CD4-positive, alpha-beta T cell treated with Interleukin-15 for 1 hour (primary cell): ENCODE data around the gene PDS5B.
A peak's percentile ranks its signal among the peaks of the same experiment; 100 is the strongest.
"Not testable (repeated sequence)": the region's sequence is repeated elsewhere in the genome, so short reads cannot be mapped to it uniquely, and the experiment has no call there.

ENCODE experiments used
- DNase-seq: peaks from one replicate; pipeline ENCODE4 v3.0.0-alpha.2; 2020

The PDS5B gene, protein sequence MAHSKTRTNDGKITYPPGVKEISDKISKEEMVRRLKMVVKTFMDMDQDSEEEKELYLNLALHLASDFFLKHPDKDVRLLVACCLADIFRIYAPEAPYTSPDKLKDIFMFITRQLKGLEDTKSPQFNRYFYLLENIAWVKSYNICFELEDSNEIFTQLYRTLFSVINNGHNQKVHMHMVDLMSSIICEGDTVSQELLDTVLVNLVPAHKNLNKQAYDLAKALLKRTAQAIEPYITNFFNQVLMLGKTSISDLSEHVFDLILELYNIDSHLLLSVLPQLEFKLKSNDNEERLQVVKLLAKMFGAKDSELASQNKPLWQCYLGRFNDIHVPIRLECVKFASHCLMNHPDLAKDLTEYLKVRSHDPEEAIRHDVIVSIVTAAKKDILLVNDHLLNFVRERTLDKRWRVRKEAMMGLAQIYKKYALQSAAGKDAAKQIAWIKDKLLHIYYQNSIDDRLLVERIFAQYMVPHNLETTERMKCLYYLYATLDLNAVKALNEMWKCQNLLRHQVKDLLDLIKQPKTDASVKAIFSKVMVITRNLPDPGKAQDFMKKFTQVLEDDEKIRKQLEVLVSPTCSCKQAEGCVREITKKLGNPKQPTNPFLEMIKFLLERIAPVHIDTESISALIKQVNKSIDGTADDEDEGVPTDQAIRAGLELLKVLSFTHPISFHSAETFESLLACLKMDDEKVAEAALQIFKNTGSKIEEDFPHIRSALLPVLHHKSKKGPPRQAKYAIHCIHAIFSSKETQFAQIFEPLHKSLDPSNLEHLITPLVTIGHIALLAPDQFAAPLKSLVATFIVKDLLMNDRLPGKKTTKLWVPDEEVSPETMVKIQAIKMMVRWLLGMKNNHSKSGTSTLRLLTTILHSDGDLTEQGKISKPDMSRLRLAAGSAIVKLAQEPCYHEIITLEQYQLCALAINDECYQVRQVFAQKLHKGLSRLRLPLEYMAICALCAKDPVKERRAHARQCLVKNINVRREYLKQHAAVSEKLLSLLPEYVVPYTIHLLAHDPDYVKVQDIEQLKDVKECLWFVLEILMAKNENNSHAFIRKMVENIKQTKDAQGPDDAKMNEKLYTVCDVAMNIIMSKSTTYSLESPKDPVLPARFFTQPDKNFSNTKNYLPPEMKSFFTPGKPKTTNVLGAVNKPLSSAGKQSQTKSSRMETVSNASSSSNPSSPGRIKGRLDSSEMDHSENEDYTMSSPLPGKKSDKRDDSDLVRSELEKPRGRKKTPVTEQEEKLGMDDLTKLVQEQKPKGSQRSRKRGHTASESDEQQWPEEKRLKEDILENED (N-terminal part only)

GRCh38 chr13:32586080-32586900, at the start of gene PDS5B:
PDS5B (plus strand) TSS chr13:32586452; CDS start chr13:32648773, 62,321 bp downstream.
- peak; percentile 96 for DNase-seq

GRCh38 chr13:32537580-32538142, 48.6 kb upstream of the PDS5B start:
- peak; percentile 55 for DNase-seq

DNA sequence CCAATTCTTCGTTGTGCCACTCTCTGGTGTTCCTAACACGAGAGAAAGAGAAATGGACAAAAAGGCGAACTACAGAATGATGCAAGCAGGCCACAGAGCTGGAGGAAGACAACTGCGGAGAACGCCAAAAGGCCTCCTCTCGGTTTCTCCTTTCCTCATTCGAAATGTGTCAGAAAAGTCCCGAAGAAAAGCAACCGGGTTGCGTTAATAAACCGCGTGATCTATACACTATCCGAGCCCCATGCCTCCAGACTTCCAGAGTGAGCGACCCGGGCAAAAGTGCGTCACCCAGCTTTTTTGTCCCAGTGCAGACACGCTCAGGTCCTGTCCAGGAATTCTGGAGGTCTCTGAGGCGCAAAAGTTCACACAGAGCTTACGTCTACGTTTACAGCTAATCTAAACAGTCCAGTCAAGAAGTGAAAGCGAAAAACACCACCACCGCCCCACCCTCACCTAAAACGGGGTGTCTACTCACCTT, 48.1 kb upstream of the PDS5B start:
- no peak for DNase-seq

- DNase-seq = peak; percentile 92
Observed at GRCh38 chr13:32538621-32539246, 47.5 kb upstream of the PDS5B start, which contains the start of gene N4BP2L2. N4BP2L2 (minus strand) TSS chr13:32538795; CDS start chr13:32537027, 1,768 bp downstream.

DNA sequence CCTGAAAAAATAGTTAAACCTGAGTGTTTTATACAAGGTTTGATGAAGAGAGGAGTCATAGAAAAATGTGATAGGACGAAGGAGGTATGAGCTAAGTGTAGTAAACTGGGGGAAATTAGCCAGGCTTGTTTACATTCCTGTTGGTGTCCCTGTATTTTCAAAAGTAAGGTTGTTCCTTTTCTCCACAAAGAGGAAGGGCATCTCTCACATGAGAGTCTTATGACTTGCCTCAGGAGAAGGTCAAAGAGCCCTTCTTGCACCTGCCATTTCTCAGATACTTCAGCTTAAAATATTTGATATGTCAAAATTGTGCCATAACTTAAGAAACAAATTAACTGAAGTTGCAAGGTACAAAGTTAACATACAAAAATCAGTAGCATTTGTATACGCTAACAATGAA, 44.0 kb upstream of the PDS5B start:
- DNase-seq = no peak

- DNase-seq = no peak
Observed at GRCh38 chr13:32545083-32545482, 41.2 kb upstream of the PDS5B start.

GRCh38 chr13:32548837-32549236, 37.4 kb upstream of the PDS5B start:
- no peak for DNase-seq

- DNase-seq = no peak
Observed at GRCh38 chr13:32549788-32550187, 36.5 kb upstream of the PDS5B start.

DNA sequence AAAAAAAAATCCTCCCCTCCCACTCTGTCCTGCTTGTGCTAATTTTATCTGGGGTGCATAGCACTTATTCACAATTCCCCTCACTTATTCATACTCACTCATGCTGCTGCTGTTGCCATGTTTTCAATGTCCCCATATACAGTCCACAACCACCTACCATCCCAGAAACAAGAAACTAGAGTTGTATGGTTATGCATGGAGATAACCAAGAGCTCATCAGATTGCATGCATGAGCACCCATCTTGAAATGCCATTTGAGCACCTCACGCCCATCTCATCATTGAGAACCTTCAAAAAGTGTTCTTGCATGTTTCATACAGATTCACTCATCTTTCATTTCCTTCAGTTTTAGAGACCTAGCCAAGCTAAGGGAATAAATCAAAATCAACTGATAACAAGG, 32.5 kb upstream of the PDS5B start:
- no peak for DNase-seq

DNA sequence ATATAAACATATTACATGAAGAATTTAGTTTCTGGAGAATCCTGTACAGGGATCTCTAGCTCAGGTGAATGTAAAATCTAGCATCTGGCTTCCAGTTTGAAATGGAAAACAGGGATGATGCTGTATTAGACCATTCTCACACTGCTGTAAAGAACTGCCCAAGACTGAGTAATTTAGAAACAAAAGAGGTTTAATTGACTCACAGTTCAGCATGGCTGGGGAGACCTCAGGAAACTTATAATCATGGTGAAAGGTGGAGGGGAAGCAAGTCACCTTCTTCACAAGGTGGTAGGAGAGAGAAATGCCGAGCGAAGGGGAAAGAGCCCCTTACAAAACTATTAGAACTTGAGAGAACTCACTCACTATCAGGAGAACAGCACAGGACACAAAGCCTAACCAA, 30.6 kb upstream of the PDS5B start:
- DNase-seq = no peak

DNA sequence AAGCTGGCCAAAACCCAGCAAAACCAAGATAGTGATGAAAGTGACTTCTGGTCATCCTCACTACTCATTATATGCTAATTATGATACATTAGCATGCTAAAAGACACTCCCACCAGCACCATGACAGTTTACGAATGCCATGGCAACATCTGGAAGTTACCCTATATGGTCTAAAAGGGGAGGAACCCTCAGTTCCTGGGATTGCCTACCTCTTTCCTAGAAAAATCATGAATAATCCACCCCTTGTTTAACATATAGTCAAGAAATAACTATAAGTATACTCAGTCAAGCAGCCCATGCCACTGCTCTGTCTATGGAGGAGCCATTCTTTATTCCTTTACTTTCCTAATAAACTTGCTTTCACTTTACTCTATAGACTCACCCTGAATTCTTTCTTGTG, 25.4 kb upstream of the PDS5B start:
- DNase-seq = not testable (repeated sequence)

DNA sequence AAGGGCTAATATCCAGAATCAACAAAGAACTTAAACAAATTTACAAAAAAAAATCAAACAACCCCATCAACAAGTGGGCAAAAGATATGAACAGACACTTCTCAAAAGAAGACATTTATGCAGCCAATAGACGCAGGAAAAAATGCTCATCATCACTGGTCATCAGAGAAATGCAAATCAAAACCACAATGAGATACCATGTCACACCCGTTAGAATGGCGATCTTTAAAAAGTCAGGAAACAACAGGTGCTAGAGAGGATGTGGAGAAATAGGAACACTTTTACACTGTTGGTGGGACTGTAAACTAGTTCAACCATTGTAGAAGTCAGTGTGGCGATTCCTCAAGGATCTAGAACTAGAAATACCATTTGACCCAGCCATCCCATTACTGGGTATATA, 10.6 kb upstream of the PDS5B start:
- not testable (repeated sequence) for DNase-seq

DNA sequence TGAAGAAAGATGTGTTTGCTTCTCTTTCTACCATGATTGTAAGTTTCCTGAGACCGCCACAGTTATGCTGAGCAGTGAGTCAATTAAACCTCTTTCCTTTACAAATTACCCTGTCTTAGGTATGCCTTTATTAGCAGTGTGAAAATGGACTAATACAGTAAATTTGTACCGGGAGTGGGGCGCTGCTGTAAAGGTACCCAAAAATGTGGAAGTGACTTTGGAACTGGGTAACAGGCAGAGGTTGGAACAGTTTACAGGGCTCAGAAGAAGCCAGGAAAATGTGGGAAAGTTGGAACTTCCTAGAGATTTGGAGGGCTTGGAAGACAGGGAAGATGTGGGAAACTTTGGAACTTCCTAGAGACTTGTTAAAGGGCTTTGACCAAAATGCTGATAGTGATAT, 9.2 kb upstream of the PDS5B start:
- no peak for DNase-seq

DNA sequence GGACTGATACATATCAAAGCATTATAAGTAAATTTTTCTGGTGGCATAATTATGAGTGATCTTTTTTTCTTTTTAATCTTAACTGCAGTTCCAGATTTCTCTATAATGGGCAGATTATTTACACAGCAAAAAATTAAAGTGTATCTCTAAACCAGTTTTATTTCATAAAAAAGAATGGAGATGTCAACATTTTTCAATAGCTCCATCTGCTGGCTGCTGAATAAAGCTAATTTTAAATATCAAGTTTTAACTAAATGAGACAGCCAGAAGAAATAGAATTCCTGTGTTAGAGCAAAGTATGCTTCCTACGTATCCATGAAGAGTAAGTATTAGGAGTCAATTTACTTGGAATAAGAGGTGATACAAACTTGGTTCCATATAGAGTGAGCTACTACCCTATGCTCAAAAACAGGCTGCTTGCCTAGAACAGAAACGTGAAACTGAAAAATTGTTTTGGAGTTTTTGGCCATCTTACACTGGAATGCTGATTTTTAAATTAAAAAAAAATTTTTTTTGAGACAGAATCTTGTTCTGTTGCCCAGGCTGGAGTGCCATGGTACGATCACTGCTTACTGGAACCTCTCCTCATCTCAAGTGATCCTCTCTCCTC, 5.0 kb upstream of the PDS5B start:
- no peak for DNase-seq

DNA sequence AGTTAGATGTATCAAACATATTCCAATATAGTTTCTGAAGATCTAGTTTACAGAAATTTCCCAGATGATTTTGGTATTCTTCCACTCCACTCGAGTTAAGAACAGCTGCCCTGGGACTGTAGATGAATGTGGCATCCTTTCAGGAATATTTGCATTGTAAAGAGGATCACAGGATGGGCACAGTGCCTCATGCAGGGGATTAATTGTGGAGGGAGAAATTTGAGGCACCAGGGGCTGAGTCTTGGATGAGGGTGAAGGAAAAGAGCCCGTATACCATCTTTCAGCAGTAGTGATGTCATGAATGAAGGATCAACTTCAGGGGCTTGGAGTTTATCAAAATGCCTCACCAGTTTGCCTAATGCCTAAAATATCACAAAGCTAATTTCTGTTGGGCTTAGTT, 4.0 kb upstream of the PDS5B start:
- no peak for DNase-seq

DNA sequence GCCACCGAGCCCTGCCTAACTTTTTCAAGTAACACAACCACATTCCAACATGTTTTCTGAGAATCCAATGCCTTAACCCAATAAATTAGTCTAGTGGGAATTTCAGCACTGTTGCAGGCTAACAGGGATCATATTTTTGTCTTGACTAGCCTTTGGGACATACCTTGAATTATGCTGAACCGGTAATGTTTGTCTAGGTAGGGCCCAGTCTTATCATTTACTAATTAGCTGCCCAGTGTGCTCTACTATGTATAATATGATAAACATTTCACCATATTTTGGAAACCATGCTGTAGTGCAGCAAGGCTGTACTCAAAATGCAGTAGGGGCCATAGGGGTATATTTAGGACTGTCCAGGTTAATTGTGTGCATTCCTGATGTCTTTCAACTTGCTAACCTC, 3.3 kb upstream of the PDS5B start:
- no peak for DNase-seq

DNA sequence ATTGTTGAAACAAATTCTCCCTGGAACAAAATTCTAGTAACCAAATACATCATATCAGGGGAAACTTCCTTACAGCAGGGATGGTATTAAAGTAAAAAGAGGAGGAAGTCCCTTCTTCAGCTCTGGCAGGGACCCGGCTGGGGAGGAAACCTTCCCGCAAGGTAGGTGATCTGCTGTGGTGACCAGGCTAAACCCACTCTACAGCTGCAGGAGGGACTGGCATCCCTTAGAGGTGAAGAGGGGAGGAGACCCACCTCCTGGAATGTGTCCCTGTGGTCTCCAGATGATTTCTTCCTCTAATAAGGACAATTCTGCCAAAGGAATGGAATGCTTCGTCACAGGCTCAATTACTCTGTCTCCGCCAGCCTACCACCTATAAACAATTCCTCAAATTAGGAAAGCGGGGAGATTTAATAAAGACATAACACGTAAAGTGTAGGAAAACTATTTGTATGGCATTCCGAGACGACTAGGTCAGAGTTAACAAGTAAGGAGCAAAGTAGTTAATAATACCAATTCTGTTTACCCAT, 637 bp upstream of the PDS5B start:
- no peak for DNase-seq

- DNase-seq = peak; percentile 52
Observed at GRCh38 chr13:32587011-32587810, 959 bp downstream of the PDS5B start.

DNA sequence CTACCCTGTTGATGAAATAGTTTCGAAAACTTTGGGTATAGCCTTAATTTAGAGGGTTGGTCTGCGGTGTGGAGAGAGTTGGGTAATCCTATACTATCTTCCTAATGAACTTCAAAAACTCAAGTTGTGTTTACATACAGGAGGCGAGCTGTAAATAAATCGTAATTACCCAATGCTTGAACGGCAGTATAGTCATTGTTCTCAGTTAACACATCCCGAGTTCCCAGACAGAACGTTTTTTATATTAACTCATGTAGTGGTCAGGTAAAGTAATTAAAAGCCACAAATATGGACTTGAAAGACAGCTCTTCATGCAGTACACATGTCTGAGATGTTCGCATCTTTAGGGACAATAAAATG, 1.5 kb downstream of the PDS5B start:
- no peak for DNase-seq

DNA sequence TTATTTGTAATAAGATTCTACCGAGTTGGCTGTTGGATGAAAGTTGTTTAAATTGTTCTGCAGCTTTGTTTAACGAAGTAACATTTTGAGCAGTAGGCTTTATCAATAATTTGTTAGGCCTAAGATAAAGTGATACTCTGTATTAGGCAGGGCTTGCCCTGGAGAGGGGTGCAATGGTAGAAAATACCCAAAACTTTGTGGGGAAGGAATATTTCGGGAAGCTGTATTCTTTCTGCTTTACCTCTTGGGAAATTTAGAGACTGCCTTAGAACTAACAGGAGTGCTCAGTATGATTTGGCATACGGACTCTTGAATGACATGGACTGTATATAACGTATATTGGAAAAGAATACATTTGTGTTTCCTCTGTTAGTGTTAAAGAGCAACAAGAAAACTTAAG, 2.5 kb downstream of the PDS5B start:
- DNase-seq = no peak
